Left renal cortex interstitium (tissue), 4 donors: ENCODE data around the gene CFAP206. TPM values are rescaled to one million over a fixed set of nuclear protein-coding genes. Genes with fewer than 3 reads are reported as not detected.

Source experiments
- DNase-seq, 4 donors: peaks; one replicate each; pipeline ENCODE4 v3.0.0-alpha.2; 2013; ENCODE audit warnings: low read depth in 4 of 4, low spot score in 2 of 4, missing footprints in 1 of 4
- polyA plus RNA-seq, 4 donors: library from polyadenylated mRNA; unstranded; fragments of 120-200 nt; gene quantifications; one replicate each; pipeline ENCODE4 v1.2.1, GENCODE V29; 2013; ENCODE audit not compliant: insufficient read length in 4 of 4

Gene CFAP206
- polyA plus RNA-seq, 4 donors = 2.8 to 4.0 (median 3.5) TPM

DNA sequence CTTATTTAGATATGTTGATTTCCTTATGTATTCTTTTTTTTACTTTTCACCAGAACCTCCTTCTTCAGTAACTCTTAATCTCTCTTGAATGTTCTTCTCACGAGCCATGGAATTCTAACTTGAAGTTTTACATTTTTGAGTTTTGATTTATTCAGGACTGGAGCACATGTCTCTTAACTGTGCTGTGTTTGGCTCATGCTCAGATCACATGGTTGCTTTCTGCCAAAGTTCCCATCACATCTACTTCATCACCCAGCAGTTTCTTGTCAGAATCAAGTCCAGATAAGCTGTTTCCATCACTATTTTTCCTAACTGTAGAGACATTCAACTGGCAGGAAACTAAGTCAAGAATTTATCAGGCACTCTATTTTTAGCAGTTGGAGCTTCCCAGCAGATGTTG is 96.7 kb downstream of the CFAP206 start:
- DNase-seq = no peak

Other genes starting within 250 kb of the CFAP206 start
- gene SMIM8, start 85.4 kb upstream of the CFAP206 start, polyA plus RNA-seq = 10 to 100 TPM; 18.1 to 28.4 (median 20.8) TPM
- under 1 TPM in 2 of 4 donors, not detected in 2; 0.06 to 0.09 TPM for gene GJB7, start 78.7 kb upstream of the CFAP206 start, polyA plus RNA-seq
- 1 to 10 TPM; 2.2 to 6.2 (median 4.0) TPM for gene C6orf163, start 63.2 kb upstream of the CFAP206 start, polyA plus RNA-seq
- 10 to 100 TPM; 36.4 to 53.7 (median 43.0) TPM for gene SLC35A1, start 65.0 kb downstream of the CFAP206 start, polyA plus RNA-seq
- gene RARS2, start 182.0 kb downstream of the CFAP206 start, polyA plus RNA-seq = 10 to 100 TPM; 54.4 to 65.5 (median 57.5) TPM
- gene ORC3, start 182.2 kb downstream of the CFAP206 start, polyA plus RNA-seq = 10 to 100 TPM; 35.9 to 44.2 (median 38.6) TPM